ENCODE results near the gene SPI1. TPM values are rescaled to one million over a fixed set of nuclear protein-coding genes. Genes with fewer than 3 reads are reported as not detected.

The SPI1 gene
- total and polyA plus RNA-seq, 12 donors = 3.4 to 38.9 (median 7.5) TPM

- H3K27me3 ChIP-seq = no peaks in the 10 kb centered on the region
- peak overlapping the region in 5 of 10 donors; percentile 14 to 55 (median 18) for H3K27ac ChIP-seq
- H3K4me1 ChIP-seq = peaks cover 0 to 63% (median 0%) of the 10 kb centered on the region in 9 donors
- ATAC-seq (peak in 1 of 8 donors; percentile 6), DNase-seq (no peak)
- 85 to 89% methylated on average over 13 of the region's 13 CpGs for WGBS, 2 donors
- intact Hi-C loops (cut with DNase I) = no loop called here
- peaks cover 0 to 61% (median 0%) of the 10 kb centered on the region in 9 donors for H3K36me3 ChIP-seq
- TF ChIP-seq CTCF (IDR thresholded peaks at IDR 0.05) = no peak
- H3K9me3 ChIP-seq = no peaks in the 10 kb centered on the region
- H3K4me3 ChIP-seq = no peak overlapping the region
These were observed 16.9 kb downstream of the SPI1 start for GRCh38 chr11:47361419-47361818.

GRCh38 chr11:47360341-47360740 is 18.0 kb downstream of the SPI1 start:
- DNase-seq = no peak
- H3K27ac ChIP-seq = no peak overlapping the region

GRCh38 chr11:47359586-47359985 is 18.8 kb downstream of the SPI1 start:
- DNase-seq (no peak), ATAC-seq (no peak)
- Histone ChIP-seq H3K9me3 (no peaks in the 10 kb centered on the region), H3K27ac (peak overlapping the region in 1 of 10 donors; percentile 47), H3K4me1 (peaks cover 0 to 47% (median 8%) of the 10 kb centered on the region in 9 donors), H3K27me3 (no peaks in the 10 kb centered on the region), H3K36me3 (peaks cover 0 to 51% (median 0%) of the 10 kb centered on the region in 9 donors), H3K4me3 (no peak overlapping the region)
- intact Hi-C loops (cut with DNase I) = loop anchor here (5.0 to 10.0 kb wide), 10 partner anchors 82 to 475 kb away; partner anchors contain the start of genes ARFGAP2 (in 4 of the 10), MADD (in 3 of the 10), NR1H3 (in 2 of the 10) and PACSIN3 (in 1 of the 10)
- TF ChIP-seq CTCF (IDR thresholded peaks at IDR 0.05) = no peak
- WGBS, 2 donors = 72 to 79% methylated on average over 17 of the region's 17 CpGs

More at GRCh38 chr11:47360341-47360740, 18.0 kb downstream of the SPI1 start:
- no peak for TF ChIP-seq CTCF (IDR thresholded peaks at IDR 0.05)
- H3K9me3 ChIP-seq = no peaks in the 10 kb centered on the region
- 94 to 96% methylated on average over 15 of the region's 15 CpGs for WGBS, 2 donors
- no peak overlapping the region for H3K4me3 ChIP-seq
- H3K27me3 ChIP-seq = no peaks in the 10 kb centered on the region
- no peak for ATAC-seq
- H3K36me3 ChIP-seq = peaks cover 0 to 59% (median 0%) of the 10 kb centered on the region in 9 donors
- intact Hi-C loops (cut with DNase I) = no loop called here
- peaks cover 0 to 54% (median 3%) of the 10 kb centered on the region in 9 donors for H3K4me1 ChIP-seq

GRCh38 chr11:47359162-47359561 is 19.2 kb downstream of the SPI1 start:
- no peak for TF ChIP-seq CTCF (IDR thresholded peaks at IDR 0.05)
- H3K4me1 ChIP-seq = peaks cover 0 to 42% (median 10%) of the 10 kb centered on the region in 9 donors
- peak overlapping the region in 1 of 10 donors; percentile 47 for H3K27ac ChIP-seq
- H3K9me3 ChIP-seq = no peaks in the 10 kb centered on the region
- H3K36me3 ChIP-seq = peaks cover 0 to 51% (median 0%) of the 10 kb centered on the region in 9 donors
- H3K4me3 ChIP-seq = no peak overlapping the region
- no peaks in the 10 kb centered on the region for H3K27me3 ChIP-seq
- 85 to 89% methylated on average over 7 of the region's 7 CpGs for WGBS, 2 donors
- intact Hi-C loops (cut with DNase I) = loop anchor here (5.0 to 10.0 kb wide), 10 partner anchors 82 to 474 kb away; partner anchors contain the start of genes ARFGAP2 (in 4 of the 10), MADD (in 3 of the 10), NR1H3 (in 2 of the 10) and PACSIN3 (in 1 of the 10)
- no peak for ATAC-seq
- DNase-seq = no peak
